HepG2 (cell line): Measurements from ENCODE around the gene TARM1.

Experiments used
- DPF2 ChIP-seq: sonication (generic); formaldehyde crosslinking; IDR thresholded peaks from 2 replicates; pipeline ENCODE4 v1.4.0; 2020; ENCODE audit warnings: mild to moderate bottlenecking, low read depth, missing genetic modification reagents, borderline replicate concordance
- FOXJ3 ChIP-seq: sonication (generic); formaldehyde crosslinking; IDR thresholded peaks from 2 replicates; pipeline ENCODE4 v1.4.0; 2020; ENCODE audit warnings: missing genetic modification reagents, mild to moderate bottlenecking, borderline replicate concordance
- SMAD3 ChIP-seq: sonication (generic); formaldehyde crosslinking; IDR thresholded peaks from 2 replicates; pipeline ENCODE4 v1.4.0; 2020; ENCODE audit warnings: missing genetic modification reagents
- TAF1 ChIP-seq: sonication (generic); formaldehyde crosslinking; IDR thresholded peaks from 2 replicates; pipeline ENCODE4 v1.4.0; 2020; ENCODE audit warnings: missing genetic modification reagents
- ZBTB21 ChIP-seq: sonication (generic); formaldehyde crosslinking; IDR thresholded peaks from 2 replicates; pipeline ENCODE4 v1.4.0; 2020; ENCODE audit warnings: missing genetic modification reagents
- ZNF451 ChIP-seq: sonication (generic); formaldehyde crosslinking; IDR thresholded peaks from 2 replicates; pipeline ENCODE4 v1.5.0; 2020; ENCODE audit warnings: mild to moderate bottlenecking, missing genetic modification reagents
- TF ChIP-seq, protein P1 (sequence below), 2 experiments: IDR thresholded peaks; 2 replicates each; pipeline ENCODE4 v1.6.1; 2011 to 2012; ENCODE audit warnings: low read length in 2 of 2, borderline replicate concordance in 1 of 2, low read depth in 1 of 2, mild to moderate bottlenecking in 1 of 2, moderate library complexity in 1 of 2
- TF ChIP-seq, protein P2 (sequence below): sonication (generic); formaldehyde crosslinking; IDR thresholded peaks from 2 replicates; pipeline ENCODE4 v1.9.0; 2021; ENCODE audit warnings: missing genetic modification reagents, borderline replicate concordance
- TF ChIP-seq, protein P3 (sequence below): fragments of 450-650 bp; IDR thresholded peaks from 2 replicates; pipeline ENCODE4 v1.6.1; 2017; ENCODE audit warnings: mild to moderate bottlenecking

DNA sequence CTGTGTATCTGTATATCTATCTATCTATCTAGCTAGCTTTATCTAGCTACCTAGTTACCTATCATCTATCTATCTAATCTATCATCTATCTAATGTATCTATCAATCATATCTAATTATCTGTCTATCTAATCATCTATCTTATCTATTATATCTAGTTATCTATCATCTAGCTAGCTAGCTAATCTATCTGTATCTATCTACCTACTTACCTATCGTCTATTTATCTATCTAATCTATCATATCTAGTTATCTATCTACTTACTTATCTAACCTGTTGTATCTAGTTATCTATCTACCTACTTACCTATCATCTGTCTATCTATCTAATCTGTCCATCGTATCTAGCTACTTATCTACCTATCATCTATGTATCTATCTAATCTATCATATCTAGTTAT is 35.4 kb downstream of the TARM1 start:
- no peak for TF ChIP-seq FOXJ3
- TF ChIP-seq ZNF451 (CRISPR knock-in tag) = no peak
- no peak for TF ChIP-seq TAF1 (CRISPR knock-in tag)
- TF ChIP-seq, protein P1, sequence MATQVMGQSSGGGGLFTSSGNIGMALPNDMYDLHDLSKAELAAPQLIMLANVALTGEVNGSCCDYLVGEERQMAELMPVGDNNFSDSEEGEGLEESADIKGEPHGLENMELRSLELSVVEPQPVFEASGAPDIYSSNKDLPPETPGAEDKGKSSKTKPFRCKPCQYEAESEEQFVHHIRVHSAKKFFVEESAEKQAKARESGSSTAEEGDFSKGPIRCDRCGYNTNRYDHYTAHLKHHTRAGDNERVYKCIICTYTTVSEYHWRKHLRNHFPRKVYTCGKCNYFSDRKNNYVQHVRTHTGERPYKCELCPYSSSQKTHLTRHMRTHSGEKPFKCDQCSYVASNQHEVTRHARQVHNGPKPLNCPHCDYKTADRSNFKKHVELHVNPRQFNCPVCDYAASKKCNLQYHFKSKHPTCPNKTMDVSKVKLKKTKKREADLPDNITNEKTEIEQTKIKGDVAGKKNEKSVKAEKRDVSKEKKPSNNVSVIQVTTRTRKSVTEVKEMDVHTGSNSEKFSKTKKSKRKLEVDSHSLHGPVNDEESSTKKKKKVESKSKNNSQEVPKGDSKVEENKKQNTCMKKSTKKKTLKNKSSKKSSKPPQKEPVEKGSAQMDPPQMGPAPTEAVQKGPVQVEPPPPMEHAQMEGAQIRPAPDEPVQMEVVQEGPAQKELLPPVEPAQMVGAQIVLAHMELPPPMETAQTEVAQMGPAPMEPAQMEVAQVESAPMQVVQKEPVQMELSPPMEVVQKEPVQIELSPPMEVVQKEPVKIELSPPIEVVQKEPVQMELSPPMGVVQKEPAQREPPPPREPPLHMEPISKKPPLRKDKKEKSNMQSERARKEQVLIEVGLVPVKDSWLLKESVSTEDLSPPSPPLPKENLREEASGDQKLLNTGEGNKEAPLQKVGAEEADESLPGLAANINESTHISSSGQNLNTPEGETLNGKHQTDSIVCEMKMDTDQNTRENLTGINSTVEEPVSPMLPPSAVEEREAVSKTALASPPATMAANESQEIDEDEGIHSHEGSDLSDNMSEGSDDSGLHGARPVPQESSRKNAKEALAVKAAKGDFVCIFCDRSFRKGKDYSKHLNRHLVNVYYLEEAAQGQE (IDR thresholded peaks at IDR 0.05; ENCODE audit: borderline replicate concordance in 1 of 2, low read depth in 1 of 2, low read length in 2 of 2) = no peak
- TF ChIP-seq, protein P2, sequence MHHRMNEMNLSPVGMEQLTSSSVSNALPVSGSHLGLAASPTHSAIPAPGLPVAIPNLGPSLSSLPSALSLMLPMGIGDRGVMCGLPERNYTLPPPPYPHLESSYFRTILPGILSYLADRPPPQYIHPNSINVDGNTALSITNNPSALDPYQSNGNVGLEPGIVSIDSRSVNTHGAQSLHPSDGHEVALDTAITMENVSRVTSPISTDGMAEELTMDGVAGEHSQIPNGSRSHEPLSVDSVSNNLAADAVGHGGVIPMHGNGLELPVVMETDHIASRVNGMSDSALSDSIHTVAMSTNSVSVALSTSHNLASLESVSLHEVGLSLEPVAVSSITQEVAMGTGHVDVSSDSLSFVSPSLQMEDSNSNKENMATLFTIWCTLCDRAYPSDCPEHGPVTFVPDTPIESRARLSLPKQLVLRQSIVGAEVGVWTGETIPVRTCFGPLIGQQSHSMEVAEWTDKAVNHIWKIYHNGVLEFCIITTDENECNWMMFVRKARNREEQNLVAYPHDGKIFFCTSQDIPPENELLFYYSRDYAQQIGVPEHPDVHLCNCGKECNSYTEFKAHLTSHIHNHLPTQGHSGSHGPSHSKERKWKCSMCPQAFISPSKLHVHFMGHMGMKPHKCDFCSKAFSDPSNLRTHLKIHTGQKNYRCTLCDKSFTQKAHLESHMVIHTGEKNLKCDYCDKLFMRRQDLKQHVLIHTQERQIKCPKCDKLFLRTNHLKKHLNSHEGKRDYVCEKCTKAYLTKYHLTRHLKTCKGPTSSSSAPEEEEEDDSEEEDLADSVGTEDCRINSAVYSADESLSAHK (CRISPR knock-in tag) = no peak
- TF ChIP-seq, protein P3, sequence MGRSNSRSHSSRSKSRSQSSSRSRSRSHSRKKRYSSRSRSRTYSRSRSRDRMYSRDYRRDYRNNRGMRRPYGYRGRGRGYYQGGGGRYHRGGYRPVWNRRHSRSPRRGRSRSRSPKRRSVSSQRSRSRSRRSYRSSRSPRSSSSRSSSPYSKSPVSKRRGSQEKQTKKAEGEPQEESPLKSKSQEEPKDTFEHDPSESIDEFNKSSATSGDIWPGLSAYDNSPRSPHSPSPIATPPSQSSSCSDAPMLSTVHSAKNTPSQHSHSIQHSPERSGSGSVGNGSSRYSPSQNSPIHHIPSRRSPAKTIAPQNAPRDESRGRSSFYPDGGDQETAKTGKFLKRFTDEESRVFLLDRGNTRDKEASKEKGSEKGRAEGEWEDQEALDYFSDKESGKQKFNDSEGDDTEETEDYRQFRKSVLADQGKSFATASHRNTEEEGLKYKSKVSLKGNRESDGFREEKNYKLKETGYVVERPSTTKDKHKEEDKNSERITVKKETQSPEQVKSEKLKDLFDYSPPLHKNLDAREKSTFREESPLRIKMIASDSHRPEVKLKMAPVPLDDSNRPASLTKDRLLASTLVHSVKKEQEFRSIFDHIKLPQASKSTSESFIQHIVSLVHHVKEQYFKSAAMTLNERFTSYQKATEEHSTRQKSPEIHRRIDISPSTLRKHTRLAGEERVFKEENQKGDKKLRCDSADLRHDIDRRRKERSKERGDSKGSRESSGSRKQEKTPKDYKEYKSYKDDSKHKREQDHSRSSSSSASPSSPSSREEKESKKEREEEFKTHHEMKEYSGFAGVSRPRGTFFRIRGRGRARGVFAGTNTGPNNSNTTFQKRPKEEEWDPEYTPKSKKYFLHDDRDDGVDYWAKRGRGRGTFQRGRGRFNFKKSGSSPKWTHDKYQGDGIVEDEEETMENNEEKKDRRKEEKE = no peak
- no peak for TF ChIP-seq SMAD3 (CRISPR knock-in tag)
- TF ChIP-seq DPF2 = no peak
- TF ChIP-seq ZBTB21 (CRISPR knock-in tag) = no peak
